OCI-LY7 (cell line): Measurements from ENCODE around the gene FBXW12. TPM values are rescaled to one million over a fixed set of nuclear protein-coding genes. Genes with fewer than 3 reads are reported as not detected.

Experiments
- BruUV-seq: library from RNA; stranded (reverse); fragments of 400-500 nt; replicated peaks from 2 replicates; lab custom pipeline; 2021; lab: Mats Ljungman, UMichigan
- CTCF ChIA-PET: fragments of 300-600 bp; sonication (Branson Sonifier 250); formaldehyde crosslinking; loops from one replicate; lab custom pipeline; 2022; ENCODE audit warnings: antibody characterized with exemption; ENCODE audit not compliant: unreplicated experiment; lab: Charles Lee
- POLR2A ChIA-PET: fragments of 300-600 bp; sonication (Branson Sonifier 250); formaldehyde crosslinking; loops from one replicate; lab custom pipeline; 2022; ENCODE audit warnings: antibody characterized with exemption; lab: Charles Lee
- DNase-seq: peaks from one replicate; pipeline ENCODE4 v3.0.0-alpha.2; 2015; ENCODE audit warnings: low spot score
- H2AFZ ChIP-seq: fragments of 200-600 bp; sonication (generic), shearing (Covaris generic); 2 replicates; pipeline ENCODE4 v1.6.1; 2014; ENCODE audit warnings: mild to moderate bottlenecking, antibody characterized with exemption, low read length, moderate library complexity
- H3K27ac ChIP-seq: fragments of 200-600 bp; sonication (generic); 2 replicates; pipeline ENCODE4 v1.5.1; 2014; ENCODE audit warnings: mixed run types, low read depth, mild to moderate bottlenecking, moderate library complexity, low read length, inconsistent platforms; ENCODE audit not compliant: poor library complexity, severe bottlenecking
- H3K36me3 ChIP-seq: fragments of 200-600 bp; sonication (generic); 2 replicates; pipeline ENCODE4 v1.6.1; 2014; ENCODE audit warnings: mild to moderate bottlenecking, antibody characterized with exemption, low read length, moderate library complexity, mixed read lengths; ENCODE audit not compliant: insufficient read depth
- H3K4me1 ChIP-seq: fragments of 200-600 bp; sonication (generic); 2 replicates; pipeline ENCODE4 v1.5.1; 2014; ENCODE audit warnings: mild to moderate bottlenecking, low read length; ENCODE audit not compliant: insufficient read depth, poor library complexity, severe bottlenecking
- H3K4me2 ChIP-seq: fragments of 200-600 bp; sonication (generic); 2 replicates; pipeline ENCODE4 v1.6.1; 2014; ENCODE audit warnings: mild to moderate bottlenecking, low read length
- H3K4me3 ChIP-seq: fragments of 200-600 bp; sonication (generic); 2 replicates; pipeline ENCODE4 v1.5.1; 2014; ENCODE audit warnings: mild to moderate bottlenecking, low read depth, low read length; ENCODE audit not compliant: poor library complexity, severe bottlenecking
- H3K79me2 ChIP-seq: fragments of 200-600 bp; sonication (generic); 2 replicates; pipeline ENCODE4 v1.6.1; 2016; ENCODE audit warnings: low read depth, mild to moderate bottlenecking, low read length, moderate library complexity, mixed read lengths; ENCODE audit not compliant: insufficient read depth
- H3K9me2 ChIP-seq: fragments of 200-600 bp; sonication (generic); 2 replicates; pipeline ENCODE4 v1.6.1; 2016; ENCODE audit warnings: mild to moderate bottlenecking, low read length, mixed read lengths; ENCODE audit not compliant: insufficient read depth
- H3K9me3 ChIP-seq: fragments of 200-600 bp; sonication (generic); 2 replicates; pipeline ENCODE4 v1.6.1; 2014; ENCODE audit warnings: mild to moderate bottlenecking, mixed run types, low read length, mixed read lengths
- H4K20me1 ChIP-seq: fragments of 200-600 bp; sonication (generic); 2 replicates; pipeline ENCODE4 v1.6.1; 2014; ENCODE audit warnings: mild to moderate bottlenecking, antibody characterized with exemption, low read length, moderate library complexity, mixed read lengths; ENCODE audit not compliant: insufficient read depth
- CTCF ChIP-seq: fragments of 200-600 bp; sonication (generic); conservative IDR thresholded peaks from 2 replicates; pipeline ENCODE4 v1.5.1; 2014; ENCODE audit warnings: mild to moderate bottlenecking, antibody characterized with exemption, low read length, moderate library complexity, mixed read lengths
- EZH2phosphoT487 ChIP-seq: fragments of 200-600 bp; sonication (generic); IDR thresholded peaks from 2 replicates; pipeline ENCODE4 v1.6.1; 2018; ENCODE audit warnings: low read depth, borderline replicate concordance, mild to moderate bottlenecking, mixed run types, antibody characterized with exemption, low read length, moderate library complexity, mixed read lengths
- intact Hi-C: fragments of 100-400 bp; cut with micrococcal nuclease; formaldehyde crosslinking; loops from one replicate; pipeline ENCODE4 v1.10.0; 2022; ENCODE audit not compliant: unreplicated experiment
- total RNA-seq, 2 experiments: library from RNA; depleted of rRNA in 1 of 2; stranded (reverse); fragments of >200 nt in 1 of 2; shearing (Covaris generic) in 1 of 2; gene quantifications; 2 replicates each; pipeline ENCODE4 v1.2.3, GENCODE V29; 2014 to 2022

FBXW12 gene
- total RNA-seq, 2 experiments from 2014 or later = 0.44 to 0.50 TPM

GRCh38 chr3:48403533-48404439, 31.8 kb downstream of the FBXW12 start:
- H3K36me3 ChIP-seq = no peaks in the 10 kb centered on the region
- H3K79me2 ChIP-seq = no peaks in the 10 kb centered on the region
- BruUV-seq = no TSS peak
- ChIA-PET POLR2A (interaction anchor here (0.5 kb wide), 1 partner anchor 95 kb away, joined by 6 read pairs; no protein-coding TSS in a partner anchor), CTCF (interaction anchor here (0.9 kb wide), 1 partner anchor 33 kb away, joined by 3 read pairs; no protein-coding TSS in a partner anchor)
- no peak overlapping the region for H3K4me3 ChIP-seq
- no peaks in the 10 kb centered on the region for H3K9me2 ChIP-seq
- H3K27ac ChIP-seq = no peak overlapping the region
- no peak overlapping the region for H2AFZ ChIP-seq
- no peaks in the 10 kb centered on the region for H3K4me1 ChIP-seq
- no peak for DNase-seq
- no peaks in the 10 kb centered on the region for H3K9me3 ChIP-seq
- no peaks in the 10 kb centered on the region for H4K20me1 ChIP-seq
- TF ChIP-seq CTCF (no peak), EZH2phosphoT487 (no peak)
- intact Hi-C loops = loop anchor here (10.0 kb wide), 1 partner anchor 231 kb away; the partner anchor contains the start of gene SLC26A6
- no peak overlapping the region for H3K4me2 ChIP-seq

- Histone ChIP-seq H3K4me2 (no peak overlapping the region), H2AFZ (no peak overlapping the region), H3K9me3 (no peaks in the 10 kb centered on the region), H3K4me1 (no peaks in the 10 kb centered on the region), H3K9me2 (no peaks in the 10 kb centered on the region), H3K36me3 (no peaks in the 10 kb centered on the region), H3K4me3 (no peak overlapping the region), H3K27ac (no peak overlapping the region), H3K79me2 (no peaks in the 10 kb centered on the region), H4K20me1 (no peaks in the 10 kb centered on the region)
- no peak for TF ChIP-seq CTCF
- TF ChIP-seq EZH2phosphoT487 = no peak
- intact Hi-C loops = loop anchor here (10.0 kb wide), 1 partner anchor 230 kb away; the partner anchor contains the start of gene SLC26A6
- DNase-seq = no peak
- CTCF ChIA-PET = interaction anchor here (0.5 to 0.9 kb wide), 2 partner anchors 32 kb away, joined by 3 read pairs; no protein-coding TSS in a partner anchor
- POLR2A ChIA-PET = no interaction called here
- BruUV-seq = no TSS peak
Measured at GRCh38 chr3:48404440-48405342, 32.7 kb downstream of the FBXW12 start.
